ENCODE measurements around the gene PDIA6. TPM values are rescaled to one million over a fixed set of nuclear protein-coding genes. Genes with fewer than 3 reads are reported as not detected.

The PDIA6 gene
- total and polyA plus RNA-seq, 2 donors (not counting 1 experiment from before 2014, with no cell fraction given), result 420 to 491 TPM

GRCh38 chr2:10765914-10766313 is 46.7 kb downstream of the PDIA6 start:
- H3K4me2 ChIP-seq (ENCODE audit: extremely low read depth, insufficient read depth, low read length), result no peak overlapping the region
- peaks cover 2% of the 10 kb centered on the region for H3K4me1 ChIP-seq (ENCODE audit: control insufficient read depth, extremely low read depth, insufficient read depth, low read length)
- H3K9ac ChIP-seq (ENCODE audit: insufficient read depth, low read length), result no peak overlapping the region
- no peak overlapping the region for H3K27ac ChIP-seq (ENCODE audit: insufficient read depth, low read length)
- H3K27me3 ChIP-seq (ENCODE audit: control insufficient read depth, insufficient read depth, low read length), result peaks cover 3% of the 10 kb centered on the region
- H3K36me3 ChIP-seq (ENCODE audit: control insufficient read depth, insufficient read depth, low read length), result no peaks in the 10 kb centered on the region
- DNase-seq (ENCODE audit: low read depth in 2 of 2), result no peak
- H3K79me2 ChIP-seq (ENCODE audit: control insufficient read depth, insufficient read depth, low read length), result no peaks in the 10 kb centered on the region
- no peaks in the 10 kb centered on the region for H3K9me3 ChIP-seq (ENCODE audit: control insufficient read depth, insufficient read depth, low read depth, low read length)
- H3K4me3 ChIP-seq (replicated peaks in 1 of 4; ENCODE audit: control extremely low read depth in 1 of 4, insufficient read depth in 1 of 4, low read depth in 3 of 4, low read length in 4 of 4), result no peak overlapping the region
- H4K20me1 ChIP-seq (ENCODE audit: control insufficient read depth, extremely low read depth, insufficient read depth, low read length), result no peaks in the 10 kb centered on the region
- TF ChIP-seq CTCF (conservative IDR thresholded peaks at IDR 0.05 in 1 of 2, IDR thresholded peaks at IDR 0.05 in 1 of 2; ENCODE audit: low read depth in 1 of 2, low read length in 2 of 2) (no peak), EZH2 (IDR thresholded peaks at IDR 0.05; ENCODE audit: low read length, missing control alignments) (no peak)
- no peak overlapping the region for H2AFZ ChIP-seq (ENCODE audit: low read length)

GRCh38 chr2:10765461-10765860 is 47.1 kb downstream of the PDIA6 start:
- Histone ChIP-seq H3K27ac (ENCODE audit: insufficient read depth, low read length) (no peak overlapping the region), H3K4me2 (ENCODE audit: extremely low read depth, insufficient read depth, low read length) (no peak overlapping the region), H3K36me3 (ENCODE audit: control insufficient read depth, insufficient read depth, low read length) (no peaks in the 10 kb centered on the region), H3K4me3 (replicated peaks in 1 of 4; ENCODE audit: control extremely low read depth in 1 of 4, insufficient read depth in 1 of 4, low read depth in 3 of 4, low read length in 4 of 4) (no peak overlapping the region), H3K9ac (ENCODE audit: insufficient read depth, low read length) (no peak overlapping the region), H3K79me2 (ENCODE audit: control insufficient read depth, insufficient read depth, low read length) (no peaks in the 10 kb centered on the region), H3K27me3 (ENCODE audit: control insufficient read depth, insufficient read depth, low read length) (no peaks in the 10 kb centered on the region), H2AFZ (ENCODE audit: low read length) (no peak overlapping the region), H3K4me1 (ENCODE audit: control insufficient read depth, extremely low read depth, insufficient read depth, low read length) (peaks cover 2% of the 10 kb centered on the region), H3K9me3 (ENCODE audit: control insufficient read depth, insufficient read depth, low read depth, low read length) (no peaks in the 10 kb centered on the region), H4K20me1 (ENCODE audit: control insufficient read depth, extremely low read depth, insufficient read depth, low read length) (no peaks in the 10 kb centered on the region)
- no peak for DNase-seq (ENCODE audit: low read depth in 2 of 2)
- no peak for TF ChIP-seq EZH2 (IDR thresholded peaks at IDR 0.05; ENCODE audit: low read length, missing control alignments)
- TF ChIP-seq CTCF (conservative IDR thresholded peaks at IDR 0.05 in 1 of 2, IDR thresholded peaks at IDR 0.05 in 1 of 2; ENCODE audit: low read depth in 1 of 2, low read length in 2 of 2), result no peak

GRCh38 chr2:10764896-10765295 is 47.7 kb downstream of the PDIA6 start:
- H3K27me3 ChIP-seq (ENCODE audit: control insufficient read depth, insufficient read depth, low read length), result no peaks in the 10 kb centered on the region
- peaks cover 2% of the 10 kb centered on the region for H3K4me1 ChIP-seq (ENCODE audit: control insufficient read depth, extremely low read depth, insufficient read depth, low read length)
- H3K4me3 ChIP-seq (replicated peaks in 1 of 4; ENCODE audit: control extremely low read depth in 1 of 4, insufficient read depth in 1 of 4, low read depth in 3 of 4, low read length in 4 of 4), result no peak overlapping the region
- no peak overlapping the region for H3K4me2 ChIP-seq (ENCODE audit: extremely low read depth, insufficient read depth, low read length)
- no peak for TF ChIP-seq EZH2 (IDR thresholded peaks at IDR 0.05; ENCODE audit: low read length, missing control alignments)
- no peak for TF ChIP-seq CTCF (conservative IDR thresholded peaks at IDR 0.05 in 1 of 2, IDR thresholded peaks at IDR 0.05 in 1 of 2; ENCODE audit: low read depth in 1 of 2, low read length in 2 of 2)
- no peak for DNase-seq (ENCODE audit: low read depth in 2 of 2)
- H3K27ac ChIP-seq (ENCODE audit: insufficient read depth, low read length), result no peak overlapping the region
- H3K9ac ChIP-seq (ENCODE audit: insufficient read depth, low read length), result no peak overlapping the region
- H3K79me2 ChIP-seq (ENCODE audit: control insufficient read depth, insufficient read depth, low read length), result no peaks in the 10 kb centered on the region
- H3K36me3 ChIP-seq (ENCODE audit: control insufficient read depth, insufficient read depth, low read length), result no peaks in the 10 kb centered on the region
- no peaks in the 10 kb centered on the region for H3K9me3 ChIP-seq (ENCODE audit: control insufficient read depth, insufficient read depth, low read depth, low read length)
- no peaks in the 10 kb centered on the region for H4K20me1 ChIP-seq (ENCODE audit: control insufficient read depth, extremely low read depth, insufficient read depth, low read length)
- no peak overlapping the region for H2AFZ ChIP-seq (ENCODE audit: low read length)

Data from fibroblast of lung (primary cell).